HS-5 (cell line): ENCODE data around the gene ARMC9.
"Not testable (repeated sequence)": the region's sequence is repeated elsewhere in the genome, so short reads cannot be mapped to it uniquely, and the experiment has no call there.

ENCODE experiments used
- DNase-seq: peaks from one replicate; pipeline ENCODE4 v3.0.0-alpha.2; 2012; ENCODE audit warnings: low read depth

Gene ARMC9

GRCh38 chr2:231399853-231400680, 201.6 kb downstream of the ARMC9 start:
- no peak for DNase-seq

GRCh38 chr2:231400681-231401080, 202.2 kb downstream of the ARMC9 start:
- not testable (repeated sequence) for DNase-seq

GRCh38 chr2:231401101-231401500, 202.7 kb downstream of the ARMC9 start:
- DNase-seq: not testable (repeated sequence)

GRCh38 chr2:231403421-231404182, 205.2 kb downstream of the ARMC9 start:
- DNase-seq: not testable (repeated sequence)

GRCh38 chr2:231404183-231404578, 205.8 kb downstream of the ARMC9 start:
- not testable (repeated sequence) for DNase-seq

- DNase-seq: not testable (repeated sequence)
Measured at GRCh38 chr2:231405601-231406367, 207.4 kb downstream of the ARMC9 start.

GRCh38 chr2:231407686-231408085, 209.3 kb downstream of the ARMC9 start:
- not testable (repeated sequence) for DNase-seq

- not testable (repeated sequence) for DNase-seq
Measured at GRCh38 chr2:231408304-231408703, 209.9 kb downstream of the ARMC9 start.

- no peak for DNase-seq
Measured at GRCh38 chr2:231409776-231410175, 211.3 kb downstream of the ARMC9 start.

- DNase-seq: no peak
Measured at GRCh38 chr2:231410293-231411004, 212.0 kb downstream of the ARMC9 start.

GRCh38 chr2:231411237-231411636, 212.8 kb downstream of the ARMC9 start:
- DNase-seq: no peak

- peak; percentile 44 for DNase-seq
Measured at GRCh38 chr2:231411831-231412617, 213.6 kb downstream of the ARMC9 start.

- DNase-seq: no peak
Measured at GRCh38 chr2:231412618-231412963, 214.2 kb downstream of the ARMC9 start.

GRCh38 chr2:231413456-231413855, 215.0 kb downstream of the ARMC9 start:
- DNase-seq: no peak

GRCh38 chr2:231413921-231414476, 215.6 kb downstream of the ARMC9 start:
- no peak for DNase-seq

- no peak for DNase-seq
Measured at GRCh38 chr2:231415029-231415428, 216.6 kb downstream of the ARMC9 start.

GRCh38 chr2:231418820-231419640, 220.6 kb downstream of the ARMC9 start:
- no peak for DNase-seq

GRCh38 chr2:231421051-231421580, 222.7 kb downstream of the ARMC9 start:
- DNase-seq: no peak

GRCh38 chr2:231422056-231422455, 223.6 kb downstream of the ARMC9 start:
- DNase-seq: no peak

- DNase-seq: no peak
Measured at GRCh38 chr2:231423176-231423575, 224.7 kb downstream of the ARMC9 start.
